ENCODE results near the gene TTC39A. TPM values are rescaled to one million over a fixed set of nuclear protein-coding genes. Genes with fewer than 3 reads are reported as not detected.

The TTC39A gene
- total RNA-seq, 1 experiment from 2014 or later: 0.35 TPM

GRCh38 chr1:51341876-51342496 is 11.6 kb upstream of the TTC39A start:
- ChIA-PET CTCF (interaction anchor here (0.6 to 1.6 kb wide), 3 partner anchors 55 to 570 kb away, joined by 3 to 5 read pairs (median 3); no protein-coding TSS in a partner anchor), POLR2A (no interaction called here)
- no peaks in the 10 kb centered on the region for H3K9me3 Mint-ChIP-seq (ENCODE audit: unreplicated experiment)
- no peaks in the 10 kb centered on the region for H3K4me1 Mint-ChIP-seq (ENCODE audit: insufficient read depth, unreplicated experiment)
- peaks cover 21% of the 10 kb centered on the region for H3K27me3 Mint-ChIP-seq (ENCODE audit: insufficient read depth, unreplicated experiment)
- no TSS peak for BruUV-seq (replicated peaks)
- no peak overlapping the region for H3K27ac Mint-ChIP-seq (ENCODE audit: low read depth, unreplicated experiment)
- no peak for DNase-seq (ENCODE audit: unreplicated experiment)
- H3K4me3 Mint-ChIP-seq (ENCODE audit: unreplicated experiment): no peak overlapping the region
- no peak for TF ChIP-seq CTCF (IDR thresholded peaks at IDR 0.05; ENCODE audit: unreplicated experiment)
- H3K36me3 Mint-ChIP-seq (ENCODE audit: insufficient read depth, unreplicated experiment): no peaks in the 10 kb centered on the region
- intact Hi-C loops (cut with micrococcal nuclease): no loop called here

- Mint-ChIP-seq H3K4me1 (ENCODE audit: insufficient read depth, unreplicated experiment) (no peaks in the 10 kb centered on the region), H3K9me3 (ENCODE audit: unreplicated experiment) (no peaks in the 10 kb centered on the region), H3K4me3 (ENCODE audit: unreplicated experiment) (no peak overlapping the region), H3K27ac (ENCODE audit: low read depth, unreplicated experiment) (no peak overlapping the region), H3K27me3 (ENCODE audit: insufficient read depth, unreplicated experiment) (peaks cover 21% of the 10 kb centered on the region), H3K36me3 (ENCODE audit: insufficient read depth, unreplicated experiment) (no peaks in the 10 kb centered on the region)
- BruUV-seq (replicated peaks): no TSS peak
- ChIA-PET CTCF (interaction anchor here (0.6 to 1.6 kb wide), 3 partner anchors 9 to 253 kb away, joined by 3 to 5 read pairs (median 3); no protein-coding TSS in a partner anchor), POLR2A (no interaction called here)
- no peak for TF ChIP-seq CTCF (IDR thresholded peaks at IDR 0.05; ENCODE audit: unreplicated experiment)
- intact Hi-C loops (cut with micrococcal nuclease): no loop called here
- no peak for DNase-seq (ENCODE audit: unreplicated experiment)
Measured at GRCh38 chr1:51340380-51340779, 10.0 kb upstream of the TTC39A start.

GRCh38 chr1:51336711-51337110 is 6.3 kb upstream of the TTC39A start:
- no peaks in the 10 kb centered on the region for H3K9me3 Mint-ChIP-seq (ENCODE audit: unreplicated experiment)
- no peak overlapping the region for H3K4me3 Mint-ChIP-seq (ENCODE audit: unreplicated experiment)
- H3K27me3 Mint-ChIP-seq (ENCODE audit: insufficient read depth, unreplicated experiment): no peaks in the 10 kb centered on the region
- intact Hi-C loops (cut with micrococcal nuclease): no loop called here
- no peak for TF ChIP-seq CTCF (IDR thresholded peaks at IDR 0.05; ENCODE audit: unreplicated experiment)
- no TSS peak for BruUV-seq (replicated peaks)
- POLR2A ChIA-PET: no interaction called here
- peaks cover 2% of the 10 kb centered on the region for H3K4me1 Mint-ChIP-seq (ENCODE audit: insufficient read depth, unreplicated experiment)
- no peak overlapping the region for H3K27ac Mint-ChIP-seq (ENCODE audit: low read depth, unreplicated experiment)
- no peak for DNase-seq (ENCODE audit: unreplicated experiment)
- no peaks in the 10 kb centered on the region for H3K36me3 Mint-ChIP-seq (ENCODE audit: insufficient read depth, unreplicated experiment)
- CTCF ChIA-PET: no interaction called here

- H3K27ac Mint-ChIP-seq (ENCODE audit: low read depth, unreplicated experiment): no peak overlapping the region
- CTCF ChIA-PET: interaction anchor here (0.6 kb wide), 1 partner anchor 10 kb away, joined by 3 read pairs; no protein-coding TSS in a partner anchor
- H3K4me3 Mint-ChIP-seq (ENCODE audit: unreplicated experiment): no peak overlapping the region
- no peak for TF ChIP-seq CTCF (IDR thresholded peaks at IDR 0.05; ENCODE audit: unreplicated experiment)
- H3K36me3 Mint-ChIP-seq (ENCODE audit: insufficient read depth, unreplicated experiment): no peaks in the 10 kb centered on the region
- H3K9me3 Mint-ChIP-seq (ENCODE audit: unreplicated experiment): no peaks in the 10 kb centered on the region
- POLR2A ChIA-PET: interaction anchor here (0.6 kb wide), 1 partner anchor 13 kb away, joined by 3 read pairs; no protein-coding TSS in a partner anchor
- no peaks in the 10 kb centered on the region for H3K27me3 Mint-ChIP-seq (ENCODE audit: insufficient read depth, unreplicated experiment)
- no peak for DNase-seq (ENCODE audit: unreplicated experiment)
- BruUV-seq (replicated peaks): no TSS peak
- intact Hi-C loops (cut with micrococcal nuclease): no loop called here
- peaks cover 10% of the 10 kb centered on the region for H3K4me1 Mint-ChIP-seq (ENCODE audit: insufficient read depth, unreplicated experiment)
Measured at GRCh38 chr1:51336004-51336403, 5.6 kb upstream of the TTC39A start.
